Right hindlimb (tissue), 1 donor: ENCODE measurements around the gene CDK14.
A peak's percentile ranks its signal among the peaks of the same experiment; 100 is the strongest.

Source experiments
- DNase-seq: peaks from one replicate; pipeline ENCODE4 v3.0.0-alpha.2; 2018

The CDK14 gene

GRCh38 chr7:90972906-90973550 lies 376.9 kb downstream of the CDK14 start:
- no peak for DNase-seq

- no peak for DNase-seq
Observed at GRCh38 chr7:90977056-90977455, 380.9 kb downstream of the CDK14 start.

- DNase-seq = no peak
Observed at GRCh38 chr7:90980545-90980944, 384.4 kb downstream of the CDK14 start.

- DNase-seq = no peak
Observed at GRCh38 chr7:90982228-90982627, 386.1 kb downstream of the CDK14 start.

- no peak for DNase-seq
Observed at GRCh38 chr7:90984692-90985091, 388.6 kb downstream of the CDK14 start.

- DNase-seq = peak; percentile 66
Observed at GRCh38 chr7:90988516-90988915, 392.4 kb downstream of the CDK14 start.

GRCh38 chr7:90988996-90989765 lies 393.1 kb downstream of the CDK14 start:
- no peak for DNase-seq

- DNase-seq = no peak
Observed at GRCh38 chr7:90994121-90994520, 398.0 kb downstream of the CDK14 start.

GRCh38 chr7:90994601-90995000 lies 398.5 kb downstream of the CDK14 start:
- no peak for DNase-seq

GRCh38 chr7:90995996-90996395 lies 399.9 kb downstream of the CDK14 start:
- no peak for DNase-seq

- DNase-seq = no peak
Observed at GRCh38 chr7:90999989-91000979, 404.2 kb downstream of the CDK14 start.

- DNase-seq = no peak
Observed at GRCh38 chr7:91005024-91005423, 408.9 kb downstream of the CDK14 start.

- DNase-seq = no peak
Observed at GRCh38 chr7:91005841-91006240, 409.7 kb downstream of the CDK14 start.

- no peak for DNase-seq
Observed at GRCh38 chr7:91007371-91007770, 411.2 kb downstream of the CDK14 start.

- DNase-seq = no peak
Observed at GRCh38 chr7:91013078-91013477, 417.0 kb downstream of the CDK14 start.

GRCh38 chr7:91019686-91020385 lies 423.7 kb downstream of the CDK14 start:
- DNase-seq = no peak

- DNase-seq = no peak
Observed at GRCh38 chr7:91020636-91021385, 424.7 kb downstream of the CDK14 start.

GRCh38 chr7:91021956-91022355 lies 425.8 kb downstream of the CDK14 start:
- DNase-seq = no peak

GRCh38 chr7:91025906-91026390 lies 429.8 kb downstream of the CDK14 start:
- no peak for DNase-seq

- no peak for DNase-seq
Observed at GRCh38 chr7:91029688-91030087, 433.6 kb downstream of the CDK14 start.

- no peak for DNase-seq
Observed at GRCh38 chr7:91030680-91031380, 434.7 kb downstream of the CDK14 start.
